A673 (cell line): Measurements from ENCODE around the gene FAM110C.

Source experiments
- EZH2 ChIP-seq: fragments of 200-600 bp; sonication (generic); IDR thresholded peaks from 2 replicates; pipeline ENCODE4 v1.6.1; 2017; ENCODE audit warnings: borderline replicate concordance, low read depth, mild to moderate bottlenecking, mixed read lengths, antibody characterized with exemption, low read length; ENCODE audit not compliant: poor library complexity, severe bottlenecking
- TF ChIP-seq, protein P1 (sequence below): fragments of 300-800, 200-600 bp; sonication (generic); conservative IDR thresholded peaks from 2 replicates; pipeline ENCODE4 v1.5.1; 2017; ENCODE audit warnings: low read depth, mild to moderate bottlenecking, antibody characterized with exemption, low read length, moderate library complexity, mixed read lengths

DNA sequence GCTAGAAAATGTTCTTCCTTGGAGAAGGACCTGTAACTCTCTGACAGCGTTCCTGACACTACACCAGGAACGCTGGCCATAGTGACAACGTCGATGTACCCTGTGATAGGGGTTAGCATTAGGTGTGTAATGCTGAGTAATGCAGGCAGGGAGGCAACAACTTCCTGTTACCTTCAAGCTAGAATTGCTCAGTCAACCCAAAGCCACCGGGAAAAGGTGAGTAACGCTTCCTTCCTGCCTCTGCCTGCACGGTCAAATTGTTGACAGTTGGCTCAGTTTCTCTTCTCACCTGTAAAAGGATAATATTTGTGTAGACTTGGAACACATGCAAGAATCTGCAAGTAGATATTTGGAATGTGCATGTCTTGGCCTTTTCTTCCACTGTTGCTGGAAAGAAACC, 12.7 kb downstream of the FAM110C start:
- TF ChIP-seq, protein P1, sequence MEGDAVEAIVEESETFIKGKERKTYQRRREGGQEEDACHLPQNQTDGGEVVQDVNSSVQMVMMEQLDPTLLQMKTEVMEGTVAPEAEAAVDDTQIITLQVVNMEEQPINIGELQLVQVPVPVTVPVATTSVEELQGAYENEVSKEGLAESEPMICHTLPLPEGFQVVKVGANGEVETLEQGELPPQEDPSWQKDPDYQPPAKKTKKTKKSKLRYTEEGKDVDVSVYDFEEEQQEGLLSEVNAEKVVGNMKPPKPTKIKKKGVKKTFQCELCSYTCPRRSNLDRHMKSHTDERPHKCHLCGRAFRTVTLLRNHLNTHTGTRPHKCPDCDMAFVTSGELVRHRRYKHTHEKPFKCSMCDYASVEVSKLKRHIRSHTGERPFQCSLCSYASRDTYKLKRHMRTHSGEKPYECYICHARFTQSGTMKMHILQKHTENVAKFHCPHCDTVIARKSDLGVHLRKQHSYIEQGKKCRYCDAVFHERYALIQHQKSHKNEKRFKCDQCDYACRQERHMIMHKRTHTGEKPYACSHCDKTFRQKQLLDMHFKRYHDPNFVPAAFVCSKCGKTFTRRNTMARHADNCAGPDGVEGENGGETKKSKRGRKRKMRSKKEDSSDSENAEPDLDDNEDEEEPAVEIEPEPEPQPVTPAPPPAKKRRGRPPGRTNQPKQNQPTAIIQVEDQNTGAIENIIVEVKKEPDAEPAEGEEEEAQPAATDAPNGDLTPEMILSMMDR = no peak
- no peak for TF ChIP-seq EZH2
